Upper lobe of left lung (tissue), 6 donors: ENCODE results near the gene CSTPP1. TPM values are rescaled to one million over a fixed set of nuclear protein-coding genes. Genes with fewer than 3 reads are reported as not detected.

Experiments used
- ATAC-seq, 2 donors: fragments of 200-7000 bp; cut with Tn5 transposase; one replicate each; pipeline ENCODE4 v1.9.1; 2022; ENCODE audit warnings: mild to moderate bottlenecking in 2 of 2, moderate library complexity in 2 of 2; ENCODE audit not compliant: low FRiP score in 2 of 2
- DNase-seq, 2 donors: peaks; one replicate each; pipeline ENCODE4 v3.0.0-alpha.2; 2019 to 2020
- H3K27ac ChIP-seq, 4 donors: fragments of 200-600 bp; sonication (generic); one replicate each; pipeline ENCODE4 v1.5.1; 2016 to 2019
- H3K27me3 ChIP-seq, 4 donors: fragments of 200-600 bp; sonication (generic); one replicate each; pipeline ENCODE4 v1.5.1; 2017 to 2019
- H3K36me3 ChIP-seq, 4 donors: fragments of 200-600 bp; sonication (generic); one replicate each; pipeline ENCODE4 v1.5.1; 2016 to 2019
- H3K4me1 ChIP-seq, 4 donors: fragments of 200-600 bp; sonication (generic); one replicate each; pipeline ENCODE4 v1.5.1; 2018 to 2019
- H3K4me3 ChIP-seq, 4 donors: fragments of 200-600 bp; sonication (generic); one replicate each; pipeline ENCODE4 v1.5.1; 2017 to 2019; ENCODE audit warnings: mild to moderate bottlenecking in 2 of 4, moderate library complexity in 1 of 4
- H3K9me3 ChIP-seq, 4 donors: fragments of 200-600 bp; sonication (generic); one replicate each; pipeline ENCODE4 v1.5.1; 2018 to 2019
- EP300 ChIP-seq, 4 donors: sonication (generic); formaldehyde crosslinking; IDR thresholded peaks; one replicate each; pipeline ENCODE4 v1.5.1; 2017; ENCODE audit warnings: antibody characterized with exemption in 4 of 4, control low read depth in 2 of 4
- POLR2A ChIP-seq, 4 donors: fragments of 450-650 bp; IDR thresholded peaks; one replicate each; pipeline ENCODE4 v1.5.1; 2016 to 2017; ENCODE audit warnings: antibody characterized with exemption in 4 of 4, mild to moderate bottlenecking in 2 of 4
- POLR2AphosphoS5 ChIP-seq, 2 donors: sonication (generic); formaldehyde crosslinking; IDR thresholded peaks; one replicate each; pipeline ENCODE4 v1.5.1; 2017; ENCODE audit warnings: antibody characterized with exemption in 2 of 2
- WGBS, 2 donors: methylation state at CpG; one replicate each; pipeline ENCODE4 v1.1.5; 2017 to 2018; 5-methylcytosine and 5-hydroxymethylcytosine counted together
- total RNA-seq, 6 donors: library from RNA; depleted of rRNA in 4 of 6; stranded (reverse); fragments of >200 nt in 4 of 6; gene quantifications; one replicate each; pipeline versions ENCODE4 v1.1.0 to v1.2.1, GENCODE V29; 2016 to 2021
- TF ChIP-seq, protein P1 (sequence below), 6 experiments: fragments of 450-650 bp in 4 of 6; fragments of 200-600 bp in 2 of 6; sonication (generic) in 2 of 6; IDR thresholded peaks; one replicate each; pipeline ENCODE4 v1.5.1; 2016 to 2019; ENCODE audit warnings: antibody characterized with exemption in 6 of 6
- donor health status: DM: no; HTN: no; CAD: no; lungs with moderate emphysema.
- donor health status: DM: no; HTN: yes; CAD: no; lungs with severe emphysema.

Gene CSTPP1
- total RNA-seq, 6 donors from 2014 or later = 23.9 to 71.2 (median 47.2) TPM

DNA sequence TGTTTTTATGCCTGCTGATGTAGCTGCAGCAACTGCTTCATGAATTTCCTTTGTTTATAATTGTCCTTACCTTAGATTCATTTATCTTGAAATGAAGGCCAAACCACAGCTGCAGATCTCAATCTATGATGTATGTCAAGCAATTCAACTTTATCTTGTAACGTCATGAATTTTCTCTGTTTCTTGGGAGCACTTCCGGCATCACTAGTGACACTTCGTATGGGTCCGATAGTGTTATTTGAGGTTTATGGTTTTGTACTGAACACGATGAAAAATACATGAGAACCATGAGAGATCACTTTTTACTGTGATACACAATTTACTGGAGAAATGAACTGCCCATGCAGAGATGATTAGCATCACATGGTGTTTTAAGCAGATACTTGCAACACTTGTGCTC lies 98.5 kb downstream of the CSTPP1 start:
- no peak for ATAC-seq
- 84% methylated on average over 5 of the region's 5 CpGs for WGBS, 2 donors
- no peaks in the 10 kb centered on the region for H3K9me3 ChIP-seq
- TF ChIP-seq, protein P1, sequence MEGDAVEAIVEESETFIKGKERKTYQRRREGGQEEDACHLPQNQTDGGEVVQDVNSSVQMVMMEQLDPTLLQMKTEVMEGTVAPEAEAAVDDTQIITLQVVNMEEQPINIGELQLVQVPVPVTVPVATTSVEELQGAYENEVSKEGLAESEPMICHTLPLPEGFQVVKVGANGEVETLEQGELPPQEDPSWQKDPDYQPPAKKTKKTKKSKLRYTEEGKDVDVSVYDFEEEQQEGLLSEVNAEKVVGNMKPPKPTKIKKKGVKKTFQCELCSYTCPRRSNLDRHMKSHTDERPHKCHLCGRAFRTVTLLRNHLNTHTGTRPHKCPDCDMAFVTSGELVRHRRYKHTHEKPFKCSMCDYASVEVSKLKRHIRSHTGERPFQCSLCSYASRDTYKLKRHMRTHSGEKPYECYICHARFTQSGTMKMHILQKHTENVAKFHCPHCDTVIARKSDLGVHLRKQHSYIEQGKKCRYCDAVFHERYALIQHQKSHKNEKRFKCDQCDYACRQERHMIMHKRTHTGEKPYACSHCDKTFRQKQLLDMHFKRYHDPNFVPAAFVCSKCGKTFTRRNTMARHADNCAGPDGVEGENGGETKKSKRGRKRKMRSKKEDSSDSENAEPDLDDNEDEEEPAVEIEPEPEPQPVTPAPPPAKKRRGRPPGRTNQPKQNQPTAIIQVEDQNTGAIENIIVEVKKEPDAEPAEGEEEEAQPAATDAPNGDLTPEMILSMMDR (IDR thresholded peaks at IDR 0.05) = no peak
- TF ChIP-seq POLR2AphosphoS5 (IDR thresholded peaks at IDR 0.05) (no peak), POLR2A (IDR thresholded peaks at IDR 0.05) (no peak), EP300 (IDR thresholded peaks at IDR 0.05) (no peak)
- no peaks in the 10 kb centered on the region for H3K4me1 ChIP-seq
- no peak overlapping the region for H3K27ac ChIP-seq
- DNase-seq = no peak
- H3K4me3 ChIP-seq = no peak overlapping the region
- no peaks in the 10 kb centered on the region for H3K36me3 ChIP-seq
- no peaks in the 10 kb centered on the region for H3K27me3 ChIP-seq

DNA sequence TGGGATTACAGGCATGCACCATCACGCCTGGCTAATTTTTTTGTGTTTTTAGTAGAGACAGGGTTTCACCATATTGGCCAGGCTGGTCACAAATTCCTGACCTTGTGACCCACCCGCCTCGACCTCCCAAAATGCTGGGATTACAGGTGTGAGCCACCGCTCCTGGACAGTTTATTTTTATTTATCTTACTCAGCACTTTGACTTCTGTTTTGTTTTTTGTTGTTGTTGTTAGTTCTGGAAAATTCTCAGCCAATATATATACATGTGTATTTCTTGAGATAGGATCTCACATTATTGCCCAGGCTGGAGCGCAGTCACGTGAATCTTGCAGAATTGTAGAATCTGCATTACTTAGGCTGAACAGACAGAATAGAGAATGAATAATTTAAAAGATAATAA lies 107.6 kb downstream of the CSTPP1 start:
- Histone ChIP-seq H3K27ac (no peak overlapping the region), H3K36me3 (no peaks in the 10 kb centered on the region), H3K4me1 (no peaks in the 10 kb centered on the region), H3K9me3 (no peaks in the 10 kb centered on the region), H3K27me3 (no peaks in the 10 kb centered on the region), H3K4me3 (no peak overlapping the region)
- no peak for DNase-seq
- TF ChIP-seq POLR2A (IDR thresholded peaks at IDR 0.05) = no peak
- no peak for TF ChIP-seq EP300 (IDR thresholded peaks at IDR 0.05)
- TF ChIP-seq POLR2AphosphoS5 (IDR thresholded peaks at IDR 0.05) = no peak
- TF ChIP-seq, protein P1 (IDR thresholded peaks at IDR 0.05) = no peak
- 97 to 98% methylated on average over 6 of the region's 6 CpGs for WGBS, 2 donors
- no peak for ATAC-seq

- 89 to 95% methylated on average over 1 of the region's 1 CpG for WGBS, 2 donors
- Histone ChIP-seq H3K36me3 (no peaks in the 10 kb centered on the region), H3K4me3 (no peak overlapping the region), H3K9me3 (no peaks in the 10 kb centered on the region), H3K4me1 (no peaks in the 10 kb centered on the region), H3K27me3 (no peaks in the 10 kb centered on the region), H3K27ac (no peak overlapping the region)
- DNase-seq (no peak), ATAC-seq (no peak)
- TF ChIP-seq, protein P1 (IDR thresholded peaks at IDR 0.05) = no peak
- TF ChIP-seq POLR2AphosphoS5 (IDR thresholded peaks at IDR 0.05) (no peak), POLR2A (IDR thresholded peaks at IDR 0.05) (no peak), EP300 (IDR thresholded peaks at IDR 0.05) (no peak)
Observed at GRCh38 chr11:47047972-47048371, 111.4 kb downstream of the CSTPP1 start.

DNA sequence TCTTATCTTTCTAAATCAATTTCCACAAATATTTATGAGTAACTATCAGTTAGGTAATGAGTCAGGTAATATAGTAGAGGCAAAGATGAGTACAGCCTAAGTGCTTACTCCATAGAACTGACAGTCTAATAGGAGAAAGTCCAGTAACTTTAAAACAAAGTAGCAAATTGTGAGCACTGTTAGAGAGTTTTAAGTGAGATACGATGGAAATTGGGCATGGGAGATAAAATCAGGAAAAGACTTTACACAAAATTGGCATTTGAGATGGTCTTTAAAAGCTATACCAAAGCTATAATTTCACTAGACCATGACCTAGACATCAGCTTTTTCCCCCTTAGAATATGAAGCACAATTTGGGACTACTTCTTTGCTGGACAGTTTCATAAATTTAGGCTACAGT lies 113.7 kb downstream of the CSTPP1 start:
- no peak for DNase-seq
- no peak for ATAC-seq
- no peak for TF ChIP-seq POLR2A (IDR thresholded peaks at IDR 0.05)
- TF ChIP-seq POLR2AphosphoS5 (IDR thresholded peaks at IDR 0.05) = no peak
- TF ChIP-seq, protein P1 (IDR thresholded peaks at IDR 0.05) = no peak
- no peak for TF ChIP-seq EP300 (IDR thresholded peaks at IDR 0.05)
- WGBS, 2 donors = 97 to 100% methylated on average over 1 of the region's 1 CpG
- no peaks in the 10 kb centered on the region for H3K4me1 ChIP-seq
- no peaks in the 10 kb centered on the region for H3K36me3 ChIP-seq
- H3K9me3 ChIP-seq = no peaks in the 10 kb centered on the region
- H3K27ac ChIP-seq = no peak overlapping the region
- H3K4me3 ChIP-seq = no peak overlapping the region
- no peaks in the 10 kb centered on the region for H3K27me3 ChIP-seq

- no peak overlapping the region for H3K27ac ChIP-seq
- ATAC-seq (peak in 1 of 2 donors; percentile 83), DNase-seq (no peak)
- TF ChIP-seq, protein P1 (IDR thresholded peaks at IDR 0.05) = no peak
- TF ChIP-seq POLR2A (IDR thresholded peaks at IDR 0.05) = no peak
- no peak for TF ChIP-seq POLR2AphosphoS5 (IDR thresholded peaks at IDR 0.05)
- TF ChIP-seq EP300 (IDR thresholded peaks at IDR 0.05) = no peak
- H3K27me3 ChIP-seq = no peaks in the 10 kb centered on the region
- 52 to 60% methylated on average over 1 of the region's 1 CpG for WGBS, 2 donors
- H3K4me1 ChIP-seq = no peaks in the 10 kb centered on the region
- no peaks in the 10 kb centered on the region for H3K9me3 ChIP-seq
- no peak overlapping the region for H3K4me3 ChIP-seq
- H3K36me3 ChIP-seq = no peaks in the 10 kb centered on the region
Observed at GRCh38 chr11:47051217-47051616, 114.7 kb downstream of the CSTPP1 start.
